ENCODE results near the gene DRAM2. TPM values are rescaled to one million over a fixed set of nuclear protein-coding genes. Genes with fewer than 3 reads are reported as not detected.

Gene DRAM2
- total RNA-seq, 1 experiment from 2014 or later, result 34.4 TPM

- Histone ChIP-seq H3K23ac (ENCODE audit: insufficient read length, low read depth, low read length) (no peak overlapping the region), H2AK5ac (ENCODE audit: insufficient read length, low read length) (no peak overlapping the region), H3K4me2 (ENCODE audit: insufficient read depth, insufficient read length, low read length) (no peak overlapping the region), H3K14ac (ENCODE audit: insufficient read depth, low read length) (no peak overlapping the region), H2BK12ac (ENCODE audit: insufficient read length, low read depth, low read length) (no peak overlapping the region), H4K8ac (replicated peaks; ENCODE audit: insufficient read length, low read depth, low read length) (no peak overlapping the region), H3K79me2 (ENCODE audit: insufficient read depth, low read length) (no peaks in the 10 kb centered on the region), H4K5ac (ENCODE audit: insufficient read length, low read depth, low read length) (no peak overlapping the region), H3K27me3 (ENCODE audit: insufficient read depth, low read length) (no peaks in the 10 kb centered on the region), H3K9me3 (ENCODE audit: control insufficient read depth, low read depth, low read length) (no peaks in the 10 kb centered on the region), H3K9ac (ENCODE audit: extremely low read depth, insufficient read length, low read length) (no peak overlapping the region), H3K23me2 (ENCODE audit: insufficient read length, low read depth, low read length, poor library complexity, severe bottlenecking) (no peaks in the 10 kb centered on the region), H2BK120ac (ENCODE audit: low read depth, low read length, poor library complexity, severe bottlenecking) (no peak overlapping the region), H3K27ac (ENCODE audit: insufficient read length, low read depth, low read length) (no peak overlapping the region), H2BK5ac (ENCODE audit: insufficient read length, low read length) (no peak overlapping the region), H4K20me1 (ENCODE audit: control insufficient read depth, insufficient read depth, insufficient read length) (no peaks in the 10 kb centered on the region), H3K18ac (ENCODE audit: insufficient read length, low read depth, low read length) (no peak overlapping the region), H3K79me1 (ENCODE audit: insufficient read depth, low read depth, low read length, poor library complexity, severe bottlenecking) (no peaks in the 10 kb centered on the region), H2BK20ac (ENCODE audit: low read depth, low read length, poor library complexity, severe bottlenecking) (no peak overlapping the region), H4K91ac (ENCODE audit: insufficient read length, low read depth, low read length) (no peak overlapping the region), H3K4me1 (ENCODE audit: insufficient read depth, low read length) (no peaks in the 10 kb centered on the region), H3K4ac (ENCODE audit: low read depth, low read length) (no peak overlapping the region), H3K56ac (ENCODE audit: insufficient read length, low read depth, low read length) (no peak overlapping the region), H3T11ph (ENCODE audit: low read length) (no peak overlapping the region), H2BK15ac (ENCODE audit: low read depth, low read length) (no peak overlapping the region), H2AFZ (ENCODE audit: low read length) (no peak overlapping the region)
- H3K27ac Mint-ChIP-seq, result no peak overlapping the region
- peaks cover 3 to 24% (median 22%) of the 10 kb centered on the region in 3 experiments; a peak in 6 of 7 replicates for H3K36me3 Mint-ChIP-seq (ENCODE audit: insufficient read depth in 1 of 3, low read depth in 3 of 3)
- no peak overlapping the region for H3K4me3 Mint-ChIP-seq
- no peak for DNase-seq
- H3K9me3 Mint-ChIP-seq, result no peaks in the 10 kb centered on the region
- WGBS (ENCODE audit: extremely low coverage, insufficient read length, low lambda C conversion rate), result no CpG with 5 or more reads among the region's 3 CpGs
- no peak for TF ChIP-seq CTCF (conservative IDR thresholded peaks at IDR 0.05)
- no peaks in the 10 kb centered on the region for H3K27me3 Mint-ChIP-seq (ENCODE audit: low read depth)
- H3K4me1 Mint-ChIP-seq, result peaks cover 0 to 7% of the 10 kb centered on the region in 2 experiments; a peak in 2 of 4 replicates
Measured at GRCh38 chr1:111127923-111128643, 11.8 kb downstream of the DRAM2 start.

Measured in H9 (cell line).